Measurements from ENCODE around the gene TMEM254.
"Not testable (repeated sequence)": the region's sequence is repeated elsewhere in the genome, so short reads cannot be mapped to it uniquely, and the experiment has no call there.

Gene TMEM254, protein sequence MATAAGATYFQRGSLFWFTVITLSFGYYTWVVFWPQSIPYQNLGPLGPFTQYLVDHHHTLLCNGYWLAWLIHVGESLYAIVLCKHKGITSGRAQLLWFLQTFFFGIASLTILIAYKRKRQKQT

DNA sequence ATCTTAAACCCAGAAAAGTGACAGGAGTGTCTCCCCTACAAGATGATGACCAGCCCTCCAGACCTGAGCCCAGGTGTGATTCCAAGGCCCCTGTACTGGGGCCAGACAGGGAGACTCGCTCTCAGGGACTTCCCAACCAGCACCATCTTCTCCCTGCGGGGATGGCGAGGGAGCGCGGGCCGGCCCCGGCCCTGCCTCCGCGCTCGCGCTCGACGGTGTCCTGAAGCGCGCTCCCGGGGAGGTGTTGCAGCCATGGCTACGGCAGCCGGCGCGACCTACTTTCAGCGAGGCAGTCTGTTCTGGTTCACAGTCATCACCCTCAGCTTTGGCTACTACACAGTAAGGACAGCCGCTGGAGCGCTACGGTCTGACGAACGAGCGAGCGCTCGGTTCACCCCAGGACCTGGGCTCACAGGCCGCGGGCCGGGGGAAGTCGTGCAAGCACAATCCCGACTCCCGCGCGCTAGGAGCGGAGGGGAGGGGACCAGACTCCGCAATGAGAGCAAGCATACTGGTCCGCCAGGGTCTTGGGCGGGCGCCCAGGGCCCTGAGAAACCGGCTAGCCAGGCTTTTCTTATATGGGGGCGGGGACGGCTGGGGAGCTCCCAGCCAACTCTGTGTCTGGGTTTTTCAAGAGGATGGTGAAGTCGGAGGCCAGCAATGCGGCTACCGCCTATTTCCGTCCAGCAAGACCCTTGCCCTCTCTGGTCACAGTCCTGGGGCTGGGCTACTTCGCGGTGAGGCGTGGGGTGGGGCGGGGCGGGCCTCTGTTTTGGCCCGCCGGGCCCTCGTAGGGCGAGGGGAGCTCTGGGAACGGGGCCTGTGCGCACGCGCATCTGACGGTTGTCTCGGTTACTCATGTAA, at the start of gene TMEM254:
Gene TMEM254 (plus strand): TSS at position 218 of the 864 bp plus-strand sequence. CDS start 35 bp downstream, at position 253.
- peak within 1 kb of the TSS; percentile 49 for H3K4me3 ChIP-seq (ENCODE audit: low read depth, low read length)

DNA sequence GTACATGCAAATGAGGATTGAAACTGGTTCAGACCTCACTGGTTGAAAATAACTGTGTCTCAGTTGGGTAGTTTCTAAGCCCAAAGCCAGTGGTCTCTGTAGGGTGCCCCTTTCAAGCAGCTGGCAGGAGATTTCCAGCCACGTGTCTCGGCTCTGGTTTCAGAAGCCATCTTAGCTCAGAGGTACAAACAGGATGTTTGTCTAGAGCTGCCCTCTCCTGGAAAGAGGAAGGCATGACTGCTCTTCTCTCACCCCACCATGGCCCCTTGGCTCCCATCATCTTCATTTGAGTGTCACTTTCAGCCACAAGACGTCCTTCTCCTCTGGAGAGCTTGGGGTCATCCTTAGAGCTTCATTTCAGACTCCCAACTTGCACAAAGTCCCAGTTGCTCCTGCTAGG, 49.3 kb upstream of the TMEM254 start:
- not testable (repeated sequence) for H3K4me3 ChIP-seq (ENCODE audit: low read depth, low read length)

DNA sequence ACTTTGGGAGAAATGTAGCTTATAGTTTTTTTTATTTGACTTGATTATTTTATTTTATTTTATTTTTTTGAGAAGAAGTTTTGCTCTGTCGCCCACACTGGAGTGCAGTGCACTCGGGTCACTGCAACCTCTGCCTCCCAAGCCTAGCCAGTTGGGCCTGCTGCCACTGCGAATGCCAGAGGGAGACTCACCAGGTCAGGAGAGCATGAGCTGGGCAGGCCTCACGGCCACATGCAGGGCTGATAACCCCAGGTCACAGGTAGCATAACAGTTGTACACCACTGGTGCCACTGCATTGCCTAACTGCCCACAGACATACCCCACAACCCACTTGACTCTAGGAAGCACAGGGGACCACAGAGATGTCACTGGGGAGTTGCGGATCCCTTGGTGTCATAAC, 48.6 kb upstream of the TMEM254 start:
- H3K4me3 ChIP-seq (ENCODE audit: low read depth, low read length): not testable (repeated sequence)

DNA sequence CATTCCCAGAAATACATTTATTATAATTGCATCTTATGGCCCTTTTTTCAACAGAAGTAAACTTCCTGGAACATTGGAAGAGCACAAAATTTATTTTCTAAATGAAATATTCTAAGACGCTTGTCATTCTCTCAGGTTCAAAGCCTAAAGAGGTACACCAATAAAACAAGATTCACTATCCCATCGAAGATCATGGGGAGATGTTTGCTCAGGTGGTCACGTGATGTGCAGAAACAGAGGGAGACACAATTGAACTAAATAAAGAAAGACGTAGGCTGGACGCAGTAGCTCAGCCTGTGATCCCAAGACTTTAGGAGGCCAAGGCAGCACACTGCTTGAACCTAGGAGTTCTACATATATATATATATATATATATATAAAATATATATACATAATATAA, 46.0 kb upstream of the TMEM254 start:
- no peak overlapping the region for H3K4me3 ChIP-seq (ENCODE audit: low read depth, low read length)

DNA sequence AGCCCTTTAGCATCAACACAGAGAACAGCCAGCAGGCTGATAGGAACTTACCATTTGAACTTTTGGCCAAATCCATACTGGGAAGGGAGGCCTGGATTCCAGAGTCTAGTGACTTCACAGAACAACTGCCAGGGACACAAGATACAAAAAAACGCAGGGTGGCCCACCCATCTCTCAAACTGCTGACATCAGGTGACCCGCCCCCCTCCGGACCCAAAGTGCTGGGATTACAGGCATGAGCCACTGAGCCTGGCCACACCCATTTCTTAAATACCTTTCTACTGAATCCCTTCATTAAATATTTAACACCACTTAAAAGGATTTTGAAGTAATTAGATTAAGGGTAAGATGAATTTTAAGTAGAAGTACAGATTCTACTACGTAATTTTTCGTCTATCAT, 43.7 kb upstream of the TMEM254 start:
- not testable (repeated sequence) for H3K4me3 ChIP-seq (ENCODE audit: low read depth, low read length)

DNA sequence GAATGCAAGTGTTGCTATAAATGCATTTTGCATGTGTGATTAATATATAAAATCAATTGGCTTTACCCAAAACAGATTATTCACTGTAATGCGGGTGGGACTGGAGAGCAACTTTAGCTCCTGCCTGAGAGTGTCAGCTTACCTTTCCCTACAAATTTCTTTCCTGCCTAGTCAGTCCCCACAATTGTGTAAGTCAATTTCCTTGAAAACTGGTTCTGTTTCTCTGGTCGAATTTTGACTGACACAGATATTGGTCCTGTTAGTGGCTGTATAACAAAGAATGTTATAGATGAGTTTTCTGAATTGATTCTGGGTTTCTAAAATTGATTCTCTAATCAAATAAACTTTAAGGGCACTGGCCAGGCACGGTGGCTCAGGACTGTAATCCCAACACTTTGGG, 43.0 kb upstream of the TMEM254 start:
- not testable (repeated sequence) for H3K4me3 ChIP-seq (ENCODE audit: low read depth, low read length)

DNA sequence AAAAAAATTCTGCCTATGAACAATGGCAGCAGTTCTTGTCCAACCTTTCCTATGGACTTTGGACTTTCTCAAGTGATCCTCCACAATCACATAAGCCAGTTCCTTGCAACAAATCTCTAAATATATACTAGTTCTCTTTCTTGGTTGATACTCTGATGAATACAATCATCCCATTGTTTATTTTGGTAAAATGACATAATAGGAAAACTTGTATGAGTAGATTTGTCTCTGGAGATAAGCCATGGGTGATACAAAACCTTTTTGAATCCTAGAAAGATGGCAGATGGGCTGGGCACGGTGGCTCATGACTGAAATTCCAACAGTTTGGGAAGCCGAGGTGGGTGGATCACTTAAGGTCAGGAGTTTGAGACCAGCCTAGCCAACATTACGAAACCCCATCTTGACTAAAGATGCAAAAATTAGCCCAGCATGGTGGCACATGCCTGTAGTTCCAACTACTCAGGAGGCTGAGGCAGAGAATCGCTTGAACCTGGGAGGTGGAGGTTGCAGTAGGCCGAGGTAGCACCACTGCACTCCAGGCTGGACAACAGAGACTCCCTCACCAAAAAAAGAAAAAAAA, 41.5 kb upstream of the TMEM254 start:
- H3K4me3 ChIP-seq (ENCODE audit: low read depth, low read length): not testable (repeated sequence)

DNA sequence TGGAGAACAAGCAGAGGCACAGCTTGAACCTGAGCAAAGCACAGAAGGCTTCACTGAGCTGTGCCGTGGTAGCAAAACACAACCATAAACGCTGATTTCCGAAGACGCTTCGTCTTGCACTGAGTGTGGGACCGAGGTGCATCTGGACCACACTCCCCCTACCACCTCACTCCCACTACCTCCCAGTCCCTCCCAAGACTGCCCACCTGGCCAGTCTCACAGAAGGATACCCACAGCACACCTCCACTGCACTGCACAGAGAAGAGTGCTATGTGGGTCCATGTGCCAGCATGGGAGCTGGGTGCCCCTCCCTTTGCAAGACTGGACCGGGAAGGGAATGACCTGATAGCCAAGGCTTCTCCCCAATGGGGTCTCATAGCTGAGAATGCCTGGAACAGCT, 40.2 kb upstream of the TMEM254 start:
- H3K4me3 ChIP-seq (ENCODE audit: low read depth, low read length): not testable (repeated sequence)

DNA sequence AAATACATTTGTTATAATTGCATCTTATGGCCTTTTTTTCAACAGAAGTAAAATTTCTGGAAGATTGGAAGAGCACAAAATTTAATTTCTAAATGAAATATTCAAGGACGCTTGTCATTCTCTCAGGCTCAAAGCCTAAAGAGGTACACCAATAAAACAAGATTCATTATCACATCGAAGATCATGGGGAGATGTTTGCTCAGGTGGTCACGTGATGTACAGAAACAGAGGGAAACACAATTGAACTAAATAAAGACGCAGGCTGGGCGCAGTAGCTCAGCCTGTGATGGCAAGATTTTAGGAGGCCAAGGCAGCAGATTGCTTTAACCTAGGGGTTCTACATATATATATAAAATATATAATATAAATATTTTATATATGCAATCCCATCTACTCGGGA, 37.3 kb upstream of the TMEM254 start:
- H3K4me3 ChIP-seq (ENCODE audit: low read depth, low read length): no peak overlapping the region

DNA sequence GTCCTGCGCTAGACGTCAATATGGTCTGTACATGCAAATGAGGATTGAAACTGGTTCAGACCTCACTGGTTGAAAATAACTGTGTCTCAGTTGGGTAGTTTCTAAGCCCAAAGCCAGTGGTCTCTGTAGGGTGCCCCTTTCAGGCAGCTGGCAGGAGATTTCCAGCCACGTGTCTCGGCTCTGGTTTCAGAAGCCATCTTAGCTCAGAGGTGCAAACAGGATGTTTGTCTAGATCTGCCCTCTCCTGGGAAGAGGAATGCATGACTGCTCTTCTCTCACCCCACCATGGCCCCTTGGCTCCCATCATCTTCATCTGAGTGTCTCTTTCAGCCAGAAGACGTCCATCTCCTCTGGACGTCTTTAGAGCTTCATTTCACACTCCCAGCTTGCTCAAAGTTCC, 33.5 kb upstream of the TMEM254 start:
- not testable (repeated sequence) for H3K4me3 ChIP-seq (ENCODE audit: low read depth, low read length)

DNA sequence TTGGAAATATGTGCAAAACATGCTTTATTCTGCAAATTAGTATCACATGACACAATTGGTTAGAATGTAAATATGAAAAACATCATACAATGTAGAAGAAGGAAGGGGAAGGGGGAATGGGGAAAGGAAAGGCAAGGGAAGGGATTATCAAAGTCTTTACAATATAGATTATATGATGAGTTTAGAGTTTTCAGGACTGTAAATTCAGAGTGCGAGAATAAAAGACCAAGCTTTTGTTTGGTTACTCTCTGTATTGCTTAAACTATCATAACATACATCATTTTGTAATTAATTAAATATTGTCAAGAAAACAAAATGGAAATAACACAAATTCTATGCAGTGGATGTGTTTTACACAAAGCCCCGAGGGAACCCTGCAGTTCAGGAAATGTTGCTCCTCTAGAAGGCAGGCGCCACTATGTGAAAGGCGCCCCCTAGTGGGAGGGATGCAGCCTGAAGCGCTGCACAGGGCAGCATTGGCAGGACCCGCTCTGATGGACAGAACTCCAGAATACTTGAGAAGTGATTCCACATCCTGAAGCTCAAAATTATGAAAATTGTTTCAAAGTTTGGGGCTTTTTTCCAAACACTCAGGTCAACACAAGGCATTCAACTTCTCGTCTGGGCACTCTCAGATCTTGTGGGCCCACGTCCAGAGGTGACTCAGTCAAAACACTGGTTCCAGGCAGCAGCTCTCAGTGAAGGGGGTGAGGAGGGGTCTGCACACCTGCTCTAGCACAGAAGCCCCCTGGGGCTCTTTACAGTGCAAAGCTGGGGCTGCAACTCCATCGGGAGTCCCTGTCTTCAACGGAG, 31.6 kb upstream of the TMEM254 start:
- no peak overlapping the region for H3K4me3 ChIP-seq (ENCODE audit: low read depth, low read length)

DNA sequence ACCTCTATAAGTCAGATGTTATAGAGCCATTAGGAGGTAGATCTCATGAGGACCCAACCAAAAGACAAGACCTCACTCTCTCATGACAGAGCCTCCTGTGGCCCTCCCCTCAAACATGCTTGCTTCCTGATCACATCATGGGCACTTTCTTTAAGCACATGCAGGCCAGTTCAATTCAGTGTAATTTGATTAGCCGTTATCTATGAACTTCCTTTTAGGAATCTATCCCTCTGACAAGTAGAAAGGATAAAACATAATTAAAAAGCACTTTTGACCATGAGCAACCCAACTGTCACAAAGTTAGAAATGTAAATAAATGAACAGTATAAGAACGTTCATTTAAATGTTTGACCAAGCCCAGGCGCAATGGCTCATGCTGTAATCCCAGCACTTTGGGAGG, 27.7 kb upstream of the TMEM254 start:
- no peak overlapping the region for H3K4me3 ChIP-seq (ENCODE audit: low read depth, low read length)

DNA sequence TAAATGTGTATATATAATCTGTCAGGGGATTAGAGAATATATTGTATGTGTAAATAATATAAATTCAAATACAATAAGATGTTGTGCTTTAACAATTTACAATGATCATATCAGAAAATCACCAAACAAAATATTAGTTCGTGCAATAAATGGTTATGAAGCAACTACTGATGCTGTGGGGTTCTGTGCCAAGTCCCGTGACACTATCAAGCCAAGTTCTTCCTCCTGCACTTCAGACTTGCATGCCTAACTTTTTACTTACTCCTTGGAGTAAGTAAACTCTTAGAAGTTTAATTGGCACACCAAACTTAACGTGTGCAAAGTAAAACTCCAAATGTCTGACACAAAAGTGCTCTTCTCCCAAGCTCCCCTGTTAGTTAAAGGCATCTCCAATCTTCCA, 26.5 kb upstream of the TMEM254 start:
- no peak overlapping the region for H3K4me3 ChIP-seq (ENCODE audit: low read depth, low read length)

DNA sequence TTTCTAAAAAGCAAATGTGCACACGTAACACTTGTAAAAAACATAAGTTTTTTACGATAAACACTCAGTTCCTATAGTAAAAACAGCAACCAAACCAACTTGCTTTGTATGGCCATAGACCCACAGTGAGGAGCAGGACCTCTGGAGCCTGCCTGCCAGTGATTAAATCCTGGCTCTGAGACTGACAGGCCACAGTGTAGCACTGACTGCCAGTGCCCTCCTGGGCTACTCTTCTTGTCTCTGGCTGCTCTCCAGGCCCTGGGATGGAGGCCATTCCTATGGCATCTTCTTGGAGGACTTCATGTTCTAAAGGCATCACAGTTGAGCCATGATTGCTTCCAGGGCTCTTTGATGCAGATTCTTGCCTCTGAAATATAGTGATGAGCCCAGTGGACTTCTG, 22.7 kb upstream of the TMEM254 start:
- H3K4me3 ChIP-seq (ENCODE audit: low read depth, low read length): no peak overlapping the region

DNA sequence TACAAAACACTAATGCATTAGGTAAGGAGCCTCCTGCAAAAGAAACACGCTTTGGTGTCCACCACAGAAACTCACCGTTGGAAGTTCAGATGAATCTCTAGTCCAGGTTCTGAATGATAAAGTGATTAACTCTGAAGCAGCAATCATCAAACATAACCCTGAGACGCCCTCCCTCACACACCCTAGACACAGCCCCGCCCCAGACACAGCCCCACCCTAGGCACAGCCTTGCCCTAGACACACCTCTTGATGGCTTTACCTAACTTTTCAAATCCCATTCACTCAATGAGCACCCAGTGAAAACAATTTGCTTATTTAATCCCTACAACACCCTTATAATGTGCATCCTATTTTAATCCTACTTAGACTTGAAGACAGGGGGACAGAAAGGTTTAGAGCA, 21.3 kb upstream of the TMEM254 start:
- no peak overlapping the region for H3K4me3 ChIP-seq (ENCODE audit: low read depth, low read length)

DNA sequence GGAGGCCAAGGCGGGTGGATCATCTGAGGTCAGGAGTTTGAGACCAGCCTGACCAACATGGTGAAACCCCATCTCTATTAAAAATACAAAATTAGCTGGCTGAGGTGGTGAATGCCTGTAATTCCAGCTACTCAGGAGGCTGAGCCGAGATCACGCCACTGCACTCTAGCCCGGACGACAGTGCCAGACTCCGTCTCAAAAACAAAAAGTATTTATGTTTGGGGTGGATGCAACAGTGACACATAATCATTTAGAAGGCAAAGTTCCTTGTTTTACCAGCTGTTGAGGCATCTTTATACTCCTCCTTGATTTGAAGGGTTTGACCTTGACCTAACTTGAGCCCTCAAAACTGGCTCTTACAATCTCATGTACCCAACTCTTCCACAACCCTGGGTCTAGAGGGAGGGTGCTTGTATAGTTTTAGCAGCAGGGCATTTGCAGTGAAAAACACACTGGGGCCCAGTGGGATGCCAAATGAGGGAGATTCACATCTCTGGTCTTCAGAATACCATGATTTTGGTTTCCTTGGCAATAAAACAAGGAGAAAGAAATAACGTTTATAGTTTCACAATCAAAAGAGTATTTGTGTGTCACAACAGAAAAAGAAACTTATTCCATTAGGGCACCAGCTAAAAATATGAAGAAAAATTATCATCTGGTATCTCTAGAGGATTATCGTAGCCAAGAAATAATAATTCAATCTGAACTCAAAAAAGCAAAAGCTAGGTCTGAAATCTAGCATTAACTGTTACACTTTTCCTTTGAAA, 14.2 kb upstream of the TMEM254 start:
- H3K4me3 ChIP-seq (ENCODE audit: low read depth, low read length): no peak overlapping the region

DNA sequence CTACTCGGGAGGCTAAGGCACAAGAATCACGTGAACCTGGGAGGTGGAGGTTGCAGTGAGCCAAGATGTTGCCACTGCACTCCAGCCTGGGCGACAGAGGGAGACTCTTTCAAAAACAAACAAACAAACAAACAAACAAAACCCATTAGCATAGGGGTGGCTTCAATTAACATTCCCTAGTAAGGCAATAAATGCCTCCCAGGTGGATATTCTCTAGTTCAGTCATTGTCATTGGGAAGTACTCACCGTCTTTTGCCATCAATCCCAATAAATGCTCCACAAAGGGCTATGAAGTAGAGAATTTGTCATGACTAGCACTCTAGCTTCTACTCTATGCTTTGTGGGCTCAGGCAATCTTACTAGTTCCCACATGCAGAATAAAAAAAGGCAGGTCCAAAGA, 11.7 kb upstream of the TMEM254 start:
- no peak overlapping the region for H3K4me3 ChIP-seq (ENCODE audit: low read depth, low read length)

DNA sequence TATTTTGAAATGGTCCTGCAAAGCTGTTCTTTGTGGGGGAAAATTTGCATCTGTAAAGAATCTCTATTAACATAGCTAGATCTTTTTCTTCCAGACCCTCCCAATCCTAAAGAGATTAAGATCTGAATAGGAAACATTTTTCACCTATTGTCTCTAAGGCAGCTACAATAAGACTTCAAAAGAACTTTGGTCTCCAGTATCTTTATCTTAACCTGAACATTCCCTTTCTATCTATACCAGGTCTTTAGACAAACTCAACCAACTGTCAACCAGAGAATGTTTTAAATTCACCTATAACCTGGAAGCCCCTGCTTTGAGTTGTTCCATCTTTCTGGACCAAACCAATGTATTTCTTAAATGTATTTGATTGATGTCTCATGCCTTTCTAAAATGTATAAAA, 10.6 kb upstream of the TMEM254 start:
- H3K4me3 ChIP-seq (ENCODE audit: low read depth, low read length): not testable (repeated sequence)

DNA sequence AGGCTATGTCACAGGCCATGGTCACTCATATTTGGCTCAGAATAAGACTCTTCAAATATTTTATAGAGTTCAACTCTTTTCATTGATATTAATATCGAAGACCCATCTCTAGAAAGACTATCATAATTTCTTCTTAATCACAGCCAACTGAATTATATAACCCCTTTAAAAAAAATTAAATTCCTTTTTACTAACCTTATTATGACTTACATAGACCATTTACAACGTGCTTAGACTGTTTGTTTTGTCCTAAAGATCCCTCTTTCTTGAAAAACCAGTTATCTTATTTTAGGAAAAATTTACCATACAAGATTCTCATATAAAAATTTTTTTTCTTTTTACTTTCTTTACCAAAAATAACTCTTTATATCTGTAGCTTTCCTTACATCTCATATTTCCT, 10.2 kb upstream of the TMEM254 start:
- H3K4me3 ChIP-seq (ENCODE audit: low read depth, low read length): no peak overlapping the region

DNA sequence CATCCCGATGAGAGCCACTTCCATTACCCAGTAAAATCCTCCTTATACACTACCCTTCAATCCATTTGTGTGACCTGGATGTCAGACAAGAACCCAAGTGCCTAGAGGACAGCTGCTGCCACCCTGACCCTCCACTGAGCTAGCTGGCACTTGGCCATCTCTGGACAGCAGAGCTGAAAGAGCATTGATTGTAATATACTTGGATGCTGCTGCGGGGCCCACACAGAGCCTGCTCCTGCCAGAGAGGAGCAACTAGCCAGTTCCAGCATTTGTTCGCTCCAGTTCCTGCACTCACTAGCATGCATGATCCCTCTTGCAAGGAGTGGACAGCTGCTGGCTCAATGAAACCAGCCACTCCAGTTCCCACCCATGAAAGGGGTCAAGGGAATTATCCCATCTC, 8.4 kb upstream of the TMEM254 start:
- H3K4me3 ChIP-seq (ENCODE audit: low read depth, low read length): no peak overlapping the region

DNA sequence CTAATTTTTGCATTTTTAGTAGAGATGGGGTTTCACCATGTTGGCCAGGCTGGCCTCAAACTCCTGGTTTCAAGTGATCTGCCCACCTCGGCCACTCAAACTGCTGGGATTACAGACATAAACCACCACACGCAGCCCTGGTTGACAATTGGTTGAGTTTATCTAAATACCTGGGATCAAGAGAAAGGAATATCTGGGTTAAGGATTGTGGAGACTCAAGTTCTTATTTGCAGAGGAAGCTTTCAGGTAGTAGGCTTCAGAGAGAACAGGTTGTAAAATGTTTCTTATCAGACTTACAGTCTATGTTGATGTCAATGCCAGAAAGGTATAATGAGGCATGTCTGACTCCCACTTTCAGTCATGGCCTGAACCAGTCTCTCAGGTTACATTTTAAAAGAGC, 5.9 kb upstream of the TMEM254 start:
- H3K4me3 ChIP-seq (ENCODE audit: low read depth, low read length): no peak overlapping the region

Measured in iPS-11a (cell line).